ENCODE data around the gene ABHD10.
A peak's percentile ranks its signal among the peaks of the same experiment; 100 is the strongest.

Gene ABHD10

GRCh38 chr3:111967068-111967467 lies 11.8 kb upstream of the ABHD10 start:
- no peak for DNase-seq

GRCh38 chr3:111967651-111968274 lies 11.1 kb upstream of the ABHD10 start:
- peak in 1 of 2 experiments; percentile 9 for DNase-seq

- no peak for DNase-seq
Measured at GRCh38 chr3:111968319-111969054, 10.3 kb upstream of the ABHD10 start.

GRCh38 chr3:111970376-111970775 lies 8.4 kb upstream of the ABHD10 start:
- DNase-seq = no peak

GRCh38 chr3:111971533-111972130 lies 7.2 kb upstream of the ABHD10 start:
- DNase-seq = no peak

- no peak for DNase-seq
Measured at GRCh38 chr3:111972891-111973290, 5.9 kb upstream of the ABHD10 start.

- no peak for DNase-seq
Measured at GRCh38 chr3:111975131-111975530, 3.7 kb upstream of the ABHD10 start.

- DNase-seq = no peak
Measured at GRCh38 chr3:111976254-111976653, 2.6 kb upstream of the ABHD10 start.

GRCh38 chr3:111979434-111980038 lies 710 bp downstream of the ABHD10 start:
- DNase-seq = peak in 1 of 2 experiments; percentile 14

- DNase-seq = no peak
Measured at GRCh38 chr3:111980716-111981456, 2.1 kb downstream of the ABHD10 start.

- no peak for DNase-seq
Measured at GRCh38 chr3:111981457-111981763, 2.6 kb downstream of the ABHD10 start.

- DNase-seq = no peak
Measured at GRCh38 chr3:111984636-111985298, 5.9 kb downstream of the ABHD10 start.

- no peak for DNase-seq
Measured at GRCh38 chr3:111986800-111987199, 8.0 kb downstream of the ABHD10 start.

- DNase-seq = peak in 1 of 2 experiments; percentile 39
Measured at GRCh38 chr3:111989061-111989678, 10.3 kb downstream of the ABHD10 start.

GRCh38 chr3:111993038-111993437 lies 14.2 kb downstream of the ABHD10 start:
- DNase-seq = no peak

GRCh38 chr3:111998636-111999483 lies 20.0 kb downstream of the ABHD10 start, which contains the start of gene TAGLN3:
TAGLN3 (plus strand) TSS chr3:111998922; CDS start chr3:111999423, 501 bp downstream.
- peak; percentile 40 to 44 for DNase-seq

GRCh38 chr3:111999484-112000324 lies 20.9 kb downstream of the ABHD10 start:
- DNase-seq = peak in 1 of 2 experiments; percentile 49

GRCh38 chr3:112000367-112000771 lies 21.5 kb downstream of the ABHD10 start:
- no peak for DNase-seq

GRCh38 chr3:112000966-112001365 lies 22.1 kb downstream of the ABHD10 start:
- no peak for DNase-seq

GRCh38 chr3:112001526-112001925 lies 22.7 kb downstream of the ABHD10 start:
- peak in 1 of 2 experiments; percentile 19 for DNase-seq
